Kidney epithelial cell (primary cell): Measurements from ENCODE around the gene GPR78. TPM values are rescaled to one million over a fixed set of nuclear protein-coding genes. Genes with fewer than 3 reads are reported as not detected.

Experiments used
- DNase-seq: peaks from one replicate; pipeline ENCODE4 v3.0.0-alpha.2; 2010; ENCODE audit warnings: low read depth
- H3K27me3 ChIP-seq: 2 replicates; pipeline ENCODE4 v1.6.0; 2011; ENCODE audit warnings: low read length; ENCODE audit not compliant: control insufficient read depth, insufficient read depth
- H3K36me3 ChIP-seq: 2 replicates; pipeline ENCODE4 v1.5.1; 2011; ENCODE audit warnings: low read length; ENCODE audit not compliant: control insufficient read depth, insufficient read depth
- H3K4me3 ChIP-seq: 2 replicates; pipeline ENCODE4 v1.5.1; 2011; ENCODE audit warnings: low read depth, mild to moderate bottlenecking, control low read depth, low read length
- CTCF ChIP-seq: IDR thresholded peaks from 2 replicates; pipeline ENCODE4 v1.5.1; 2011; ENCODE audit warnings: mild to moderate bottlenecking, moderate library complexity, low read length, control low read depth, inconsistent platforms; ENCODE audit not compliant: insufficient read depth, poor library complexity, severe bottlenecking
- total RNA-seq: library from RNA; depleted of rRNA; stranded (reverse); fragments of >200 nt; gene quantifications from 2 replicates; pipeline ENCODE4 v1.2.3, GENCODE V29; 2015

The GPR78 gene
- total RNA-seq, 1 donor from 2014 or later = not detected

GRCh38 chr4:8564595-8564994, 15.6 kb upstream of the GPR78 start:
- no peak for TF ChIP-seq CTCF
- no peaks in the 10 kb centered on the region for H3K36me3 ChIP-seq
- DNase-seq = no peak
- no peak overlapping the region for H3K4me3 ChIP-seq
- peaks cover 2% of the 10 kb centered on the region for H3K27me3 ChIP-seq

- H3K4me3 ChIP-seq = no peak overlapping the region
- H3K36me3 ChIP-seq = no peaks in the 10 kb centered on the region
- DNase-seq = no peak
- no peak for TF ChIP-seq CTCF
- peaks cover 2% of the 10 kb centered on the region for H3K27me3 ChIP-seq
These were observed 12.0 kb upstream of the GPR78 start for GRCh38 chr4:8568068-8568668.

- peaks cover 2% of the 10 kb centered on the region for H3K27me3 ChIP-seq
- no peak for TF ChIP-seq CTCF
- no peak for DNase-seq
These were observed 10.0 kb upstream of the GPR78 start for GRCh38 chr4:8570201-8570600.

GRCh38 chr4:8571702-8572685, 8.2 kb upstream of the GPR78 start:
- H3K36me3 ChIP-seq = no peaks in the 10 kb centered on the region
- no peaks in the 10 kb centered on the region for H3K27me3 ChIP-seq
- no peak for TF ChIP-seq CTCF
- H3K4me3 ChIP-seq = no peak overlapping the region
- DNase-seq = no peak

More at GRCh38 chr4:8570201-8570600, 10.0 kb upstream of the GPR78 start:
- no peak overlapping the region for H3K4me3 ChIP-seq
- no peaks in the 10 kb centered on the region for H3K36me3 ChIP-seq

GRCh38 chr4:8573266-8573665, 6.9 kb upstream of the GPR78 start:
- no peak for DNase-seq
- Histone ChIP-seq H3K27me3 (peaks cover 3% of the 10 kb centered on the region), H3K4me3 (no peak overlapping the region), H3K36me3 (no peaks in the 10 kb centered on the region)
- TF ChIP-seq CTCF = no peak
